Activated CD4-positive, CD25-positive, alpha-beta regulatory T cell treated with anti-CD3 and anti-CD28 coated beads, Interleukin-2, amount 50 U/mL, for 72 hours (primary cell): ENCODE data around the gene UPK2.

Experiments used
- DNase-seq: peaks from one replicate; pipeline ENCODE4 v3.0.0; 2021

Gene UPK2

DNA sequence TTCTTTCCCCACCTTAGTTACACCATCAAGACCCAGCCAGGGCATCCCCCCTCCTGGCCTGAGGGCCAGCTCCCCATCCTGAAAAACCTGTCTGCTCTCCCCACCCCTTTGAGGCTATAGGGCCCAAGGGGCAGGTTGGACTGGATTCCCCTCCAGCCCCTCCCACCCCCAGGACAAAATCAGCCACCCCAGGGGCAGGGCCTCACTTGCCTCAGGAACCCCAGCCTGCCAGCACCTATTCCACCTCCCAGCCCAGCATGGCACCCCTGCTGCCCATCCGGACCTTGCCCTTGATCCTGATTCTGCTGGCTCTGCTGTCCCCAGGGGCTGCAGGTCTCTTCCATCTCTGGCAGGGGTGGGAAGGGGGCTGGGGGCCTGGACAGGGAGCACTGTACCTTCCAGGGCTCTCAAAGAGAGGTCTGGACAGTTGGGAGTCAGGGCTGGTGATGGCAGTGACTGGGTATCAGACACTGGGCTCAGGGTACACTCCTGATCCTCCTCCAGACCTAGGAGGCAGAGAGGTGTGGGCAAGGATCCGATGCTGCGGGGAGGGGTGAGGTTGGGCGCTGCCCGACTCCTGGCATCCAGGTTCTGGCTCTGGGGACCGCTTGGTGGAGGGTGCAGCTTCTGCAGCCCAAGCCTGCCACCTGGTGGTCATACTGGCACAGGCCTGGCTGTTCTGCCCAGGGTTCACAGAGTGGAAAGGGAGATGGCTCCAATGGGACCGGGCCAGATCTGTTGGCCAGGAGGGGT, at the start of gene UPK2:
UPK2 (plus strand) TSS at position 205 of the 753 bp plus-strand sequence; CDS start at position 258, 53 bp downstream.
- DNase-seq, result peak; percentile 90

DNA sequence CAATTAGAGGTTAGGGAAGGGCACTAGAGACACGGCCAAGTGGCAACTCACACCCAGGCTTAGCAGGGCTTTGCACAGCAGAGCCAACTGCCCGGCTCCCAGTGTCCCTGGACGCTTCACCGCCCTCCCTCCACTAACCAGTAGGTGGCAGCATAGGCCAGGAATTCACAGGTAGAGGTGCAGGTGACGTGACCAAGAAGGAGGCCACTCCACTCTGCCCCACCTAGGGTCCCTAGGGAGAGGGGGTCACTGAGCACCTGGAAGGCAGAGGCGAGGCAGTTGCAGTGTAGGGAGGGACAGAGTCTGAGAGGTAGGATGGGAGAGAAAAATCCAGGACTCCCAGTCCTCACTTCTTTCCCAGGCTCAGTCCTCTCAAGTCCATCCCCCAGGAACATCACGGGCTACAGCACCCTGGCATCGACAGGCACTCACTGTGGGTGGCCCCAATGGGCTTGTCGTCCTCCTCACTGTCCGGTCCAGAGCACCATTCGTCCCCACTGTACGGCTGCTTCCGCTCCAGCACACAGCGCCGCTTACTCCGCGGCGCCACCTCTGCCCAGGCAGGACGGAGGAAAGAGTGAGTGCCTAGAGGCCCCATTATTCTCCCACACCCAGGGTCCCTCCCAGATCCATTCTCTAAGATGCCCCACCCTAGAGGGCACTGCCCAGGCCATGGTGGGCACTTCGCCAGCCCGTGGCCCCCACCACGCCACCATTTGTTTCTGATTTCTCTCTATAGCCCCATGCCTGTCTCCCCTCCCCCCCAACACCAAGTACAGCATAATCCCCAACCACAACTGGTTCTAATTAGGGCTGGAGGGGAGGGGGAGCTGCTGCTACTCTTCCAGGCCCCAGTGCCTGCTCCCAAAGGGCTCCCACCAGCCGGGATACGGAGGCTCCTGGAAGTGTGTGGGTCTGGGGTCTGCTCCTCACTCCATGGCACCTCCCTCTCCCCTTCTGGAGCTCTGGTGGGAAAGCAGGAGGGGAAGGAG, 48.8 kb upstream of the UPK2 start:
- peak; percentile 88 for DNase-seq

DNA sequence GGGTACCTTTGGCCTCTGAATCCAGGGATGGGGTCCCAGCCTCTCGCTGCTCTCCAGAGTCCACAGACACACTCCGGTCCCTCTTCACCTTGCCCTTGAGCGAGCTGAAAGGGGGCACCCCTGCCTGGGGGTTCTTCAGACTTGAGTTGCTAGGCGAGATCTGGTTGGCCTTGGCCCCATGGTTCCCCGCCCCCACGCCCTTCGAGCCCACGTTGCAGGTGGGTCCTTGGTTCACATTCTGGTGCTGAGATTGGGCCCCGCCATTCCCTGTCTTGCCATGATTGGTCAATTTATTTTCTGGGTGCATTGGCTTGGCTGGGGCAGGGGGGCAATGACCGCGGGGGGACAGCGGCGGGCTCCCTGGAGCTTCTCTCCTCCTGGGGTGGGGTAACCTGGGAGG, 47.8 kb upstream of the UPK2 start:
- no peak for DNase-seq

DNA sequence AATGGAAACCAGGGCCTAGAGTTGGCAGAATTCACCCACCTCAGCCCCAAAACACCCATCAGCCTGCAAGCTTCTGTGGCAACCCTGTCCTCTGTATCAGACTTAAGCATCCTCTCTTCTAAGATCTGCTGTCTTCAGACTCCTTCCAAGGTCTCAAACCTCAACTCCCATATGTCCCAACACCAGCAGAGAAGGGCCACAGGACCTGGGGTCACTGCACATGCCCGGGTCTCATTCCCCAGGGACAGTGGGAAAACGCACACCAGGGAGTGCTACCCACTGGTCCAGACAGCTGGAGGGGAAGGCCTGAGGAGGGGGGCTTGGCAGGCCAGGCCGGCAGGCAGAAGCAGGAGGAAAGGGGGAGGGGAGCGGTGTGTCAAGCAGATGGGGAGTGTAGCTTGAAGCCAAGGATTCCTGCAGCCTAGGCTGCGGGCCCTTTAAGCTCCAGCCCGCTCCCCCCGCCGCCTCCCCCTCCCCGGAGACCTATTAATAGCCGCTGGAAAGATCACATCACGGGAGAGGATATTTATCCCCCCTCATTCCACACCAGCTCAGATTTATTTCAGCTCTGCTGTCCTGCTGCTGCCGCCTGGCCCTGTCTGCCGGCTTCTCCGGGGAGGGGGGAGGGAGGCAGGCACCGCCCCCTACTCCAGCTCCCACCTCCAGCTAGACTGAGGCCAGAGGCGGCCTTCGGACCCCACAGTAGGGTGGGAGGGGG, 47.0 kb upstream of the UPK2 start:
- DNase-seq, result no peak

DNA sequence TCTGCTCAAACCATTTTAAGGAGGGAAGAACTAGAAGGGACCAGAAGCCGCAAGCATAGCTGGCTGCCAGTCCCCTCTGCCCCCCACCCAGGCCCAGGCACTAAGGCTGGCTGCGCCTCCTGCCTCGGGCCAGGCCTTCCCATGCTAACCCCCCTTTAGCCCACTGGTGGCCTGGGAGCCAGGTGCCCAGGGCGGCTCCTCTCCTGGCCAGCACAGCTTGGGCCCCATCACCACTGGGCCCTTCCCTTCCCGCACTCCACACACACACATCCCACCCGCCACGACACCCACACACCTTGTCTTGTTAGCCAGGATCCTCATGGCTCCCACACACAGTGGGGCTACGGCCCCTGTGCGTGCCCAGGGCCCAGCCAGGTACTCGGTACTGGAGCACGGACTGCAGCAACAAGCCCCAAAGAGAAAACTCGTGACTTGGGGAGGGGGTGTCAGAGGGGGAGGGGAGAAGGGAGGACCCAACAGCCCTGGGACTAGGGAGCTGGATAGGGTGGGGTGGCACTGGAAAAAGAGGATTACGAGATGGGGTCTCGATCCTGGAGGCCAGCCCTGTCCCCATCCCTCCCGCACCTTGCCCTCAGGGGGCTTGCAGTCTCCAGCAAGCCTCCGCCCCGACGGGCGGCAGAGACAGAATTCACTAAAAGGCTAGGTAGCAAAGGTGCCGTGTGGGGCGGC, 46.3 kb upstream of the UPK2 start:
- no peak for DNase-seq

DNA sequence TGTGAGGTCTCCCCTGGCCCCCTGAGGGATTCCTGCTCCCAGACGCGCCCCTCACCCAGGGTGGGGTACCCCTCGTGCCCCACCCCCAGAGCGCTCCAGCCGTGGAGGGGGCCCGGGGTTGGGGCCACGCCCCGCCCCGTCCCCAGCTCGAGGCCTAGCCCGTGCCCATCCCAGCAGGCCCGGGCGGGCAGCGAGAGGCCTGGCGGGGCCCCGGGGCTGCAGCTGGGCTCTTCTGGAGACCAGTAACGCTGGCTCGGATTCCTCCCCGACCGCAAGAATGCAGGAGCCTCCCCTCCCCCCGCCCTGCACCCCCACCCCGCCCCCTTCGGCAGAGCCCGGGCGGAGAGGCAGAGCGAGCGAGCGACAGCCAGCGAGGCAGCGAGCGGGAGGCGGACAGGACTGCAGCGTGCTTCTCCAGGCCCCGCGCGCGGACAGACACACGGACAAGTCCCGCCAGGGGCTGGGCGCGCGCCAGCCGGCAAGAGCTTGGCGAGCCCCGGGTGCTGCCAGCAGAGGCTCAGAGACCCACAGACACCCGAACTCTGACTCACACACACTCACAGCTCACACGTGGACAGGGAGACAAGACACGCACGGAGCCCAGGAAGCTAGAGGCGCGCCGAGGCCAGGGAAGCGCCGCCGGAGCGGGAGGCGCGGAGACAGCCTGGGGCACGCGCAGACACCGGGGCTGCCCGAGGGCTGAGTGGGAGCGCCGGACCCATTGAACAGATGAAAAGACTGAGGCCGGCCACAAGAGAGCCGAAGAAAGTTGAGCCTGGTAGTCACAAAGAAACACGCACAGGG, 45.6 kb upstream of the UPK2 start:
- no peak for DNase-seq

DNA sequence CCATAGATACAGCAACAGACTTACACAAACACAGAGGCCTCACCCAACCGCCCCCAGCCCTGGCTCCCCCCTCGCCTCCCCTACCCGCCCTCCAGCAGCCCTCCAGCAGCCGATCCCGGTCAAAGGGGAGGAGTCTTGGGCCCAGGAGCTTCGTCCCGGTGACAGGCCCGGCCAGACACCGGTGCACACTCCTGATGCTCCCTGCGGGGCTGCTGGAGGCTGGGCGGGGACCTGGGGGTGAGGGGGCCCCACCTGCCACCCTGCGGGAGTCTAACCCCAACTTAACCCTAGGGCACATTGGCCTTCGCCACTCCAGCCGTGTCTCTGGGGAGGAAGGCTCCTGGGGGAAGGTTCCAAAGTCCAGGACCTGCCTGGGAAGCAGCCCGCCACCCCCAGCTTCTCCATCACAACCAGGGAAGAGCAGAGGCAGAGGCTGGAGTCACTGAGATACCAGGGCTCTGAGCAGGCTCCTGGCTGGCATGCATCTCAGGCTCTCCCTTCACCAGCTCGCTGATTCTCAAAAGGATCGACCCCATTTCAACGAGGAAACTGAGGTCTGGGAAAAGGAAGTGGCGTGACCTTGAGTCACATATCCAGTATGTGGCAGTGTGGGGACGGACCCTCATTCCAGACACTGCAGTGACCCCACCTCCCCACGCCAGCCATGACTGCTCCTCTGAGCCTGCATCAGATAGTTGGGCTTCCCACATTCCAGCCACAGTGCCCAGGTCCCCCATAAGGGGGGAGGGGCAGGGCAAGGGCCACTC, 44.8 kb upstream of the UPK2 start:
- no peak for DNase-seq

DNA sequence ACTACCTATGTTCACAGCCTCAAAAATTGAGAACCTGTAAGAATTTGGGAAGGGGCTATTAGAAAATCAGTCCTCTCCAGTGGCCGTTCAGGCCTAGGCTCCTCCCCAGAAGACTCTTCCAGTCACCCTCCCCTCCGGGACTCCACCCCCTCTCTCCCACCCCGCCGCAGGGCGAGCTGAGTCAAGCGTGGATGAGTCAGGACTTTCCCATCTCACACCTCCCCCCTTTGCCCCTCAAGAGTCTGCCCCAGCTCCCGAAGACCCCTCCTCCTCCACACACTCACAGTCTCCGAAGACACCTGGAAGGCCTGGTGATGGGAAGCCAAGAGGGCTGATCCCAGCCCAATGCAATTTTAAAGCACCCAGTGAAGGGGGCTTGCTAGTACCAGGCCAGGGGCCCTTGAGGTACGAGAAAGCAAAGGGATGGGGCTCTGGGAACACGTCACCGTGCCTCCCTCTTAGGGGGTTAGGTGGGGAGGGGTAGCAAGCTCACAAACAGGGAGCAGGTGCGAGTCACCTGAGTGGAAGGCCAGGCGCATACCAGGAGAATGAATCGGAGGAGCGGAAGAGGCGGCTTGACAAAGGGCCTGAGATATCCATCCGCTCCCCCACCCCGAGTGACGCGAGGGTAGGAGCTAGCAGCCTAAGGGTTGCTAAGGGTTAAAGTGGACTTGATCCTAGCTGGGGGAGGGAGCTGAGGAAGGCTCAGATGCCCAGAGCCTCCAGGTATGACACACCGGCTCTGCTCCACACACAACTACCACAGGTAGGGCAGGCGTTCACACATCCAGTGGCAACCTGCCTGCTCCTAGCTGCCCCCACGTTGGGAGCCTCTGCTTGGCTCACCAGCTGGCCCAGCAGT, 44.0 kb upstream of the UPK2 start:
- DNase-seq, result peak; percentile 65

DNA sequence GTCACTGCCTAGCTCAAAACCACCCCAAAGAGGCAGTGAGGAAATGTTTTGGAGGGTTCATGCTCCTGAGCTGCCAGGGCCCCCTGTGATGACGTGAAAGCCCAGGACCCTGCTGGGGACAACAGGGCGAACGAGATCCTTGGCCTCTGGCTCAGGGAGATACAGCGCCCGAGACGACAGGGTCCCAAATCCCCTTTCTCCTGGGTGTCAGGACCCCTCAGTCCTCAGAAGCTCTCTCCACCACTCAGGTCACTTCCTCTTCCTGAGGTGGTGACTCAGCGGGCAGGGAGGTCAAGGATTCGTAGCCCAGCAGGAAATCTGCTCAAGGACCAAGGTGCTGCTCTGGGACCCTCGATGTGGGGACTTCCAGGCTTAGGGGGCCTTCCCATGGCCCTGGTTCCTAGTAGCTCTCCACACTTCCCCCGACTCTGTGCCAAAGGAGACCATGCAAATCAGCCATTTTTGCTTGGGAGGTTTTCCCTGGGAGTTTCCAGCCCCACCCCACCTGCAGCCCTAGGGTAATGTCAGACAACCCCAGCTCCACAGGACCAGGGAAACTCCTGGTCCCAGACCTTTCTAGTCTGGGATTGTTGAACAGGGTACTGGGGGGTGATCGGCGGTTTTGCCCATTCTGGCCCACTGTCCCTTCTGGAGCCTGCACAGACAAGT, 43.2 kb upstream of the UPK2 start:
- DNase-seq, result no peak

DNA sequence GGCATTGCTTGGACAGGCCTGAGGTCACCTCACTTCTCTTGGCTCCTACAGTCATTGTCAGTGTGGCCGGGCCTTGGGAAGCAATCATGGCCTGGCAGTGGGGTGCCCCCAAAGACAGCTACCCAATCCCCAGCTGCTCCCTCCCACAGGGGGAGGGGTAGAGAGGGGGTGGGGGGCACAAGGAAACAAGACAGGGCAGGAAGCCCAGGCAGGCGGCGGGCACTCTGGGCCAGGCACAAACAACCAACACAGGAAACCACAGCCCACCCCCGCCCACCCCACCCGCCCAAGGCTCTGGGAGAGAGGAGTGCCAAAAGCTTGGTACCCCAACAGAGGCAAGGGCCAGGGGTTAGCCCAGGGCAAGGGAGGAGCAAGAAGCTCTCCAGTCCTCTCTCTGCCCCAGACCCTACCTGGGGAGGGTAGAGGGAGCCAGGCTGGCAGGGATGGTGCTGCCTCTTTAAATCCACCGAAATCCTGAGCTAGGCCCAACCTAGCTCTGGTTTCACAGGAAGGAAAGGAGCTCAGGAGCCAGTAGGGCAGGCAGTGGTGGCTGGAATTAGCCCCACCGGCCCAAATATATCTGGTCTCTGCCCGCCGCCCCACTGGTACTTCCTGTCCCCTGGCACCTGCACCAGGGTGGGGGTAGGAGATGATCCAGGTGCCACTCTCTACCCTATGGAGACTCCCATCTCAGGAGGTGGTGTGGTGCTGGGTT, 42.5 kb upstream of the UPK2 start:
- DNase-seq, result no peak

DNA sequence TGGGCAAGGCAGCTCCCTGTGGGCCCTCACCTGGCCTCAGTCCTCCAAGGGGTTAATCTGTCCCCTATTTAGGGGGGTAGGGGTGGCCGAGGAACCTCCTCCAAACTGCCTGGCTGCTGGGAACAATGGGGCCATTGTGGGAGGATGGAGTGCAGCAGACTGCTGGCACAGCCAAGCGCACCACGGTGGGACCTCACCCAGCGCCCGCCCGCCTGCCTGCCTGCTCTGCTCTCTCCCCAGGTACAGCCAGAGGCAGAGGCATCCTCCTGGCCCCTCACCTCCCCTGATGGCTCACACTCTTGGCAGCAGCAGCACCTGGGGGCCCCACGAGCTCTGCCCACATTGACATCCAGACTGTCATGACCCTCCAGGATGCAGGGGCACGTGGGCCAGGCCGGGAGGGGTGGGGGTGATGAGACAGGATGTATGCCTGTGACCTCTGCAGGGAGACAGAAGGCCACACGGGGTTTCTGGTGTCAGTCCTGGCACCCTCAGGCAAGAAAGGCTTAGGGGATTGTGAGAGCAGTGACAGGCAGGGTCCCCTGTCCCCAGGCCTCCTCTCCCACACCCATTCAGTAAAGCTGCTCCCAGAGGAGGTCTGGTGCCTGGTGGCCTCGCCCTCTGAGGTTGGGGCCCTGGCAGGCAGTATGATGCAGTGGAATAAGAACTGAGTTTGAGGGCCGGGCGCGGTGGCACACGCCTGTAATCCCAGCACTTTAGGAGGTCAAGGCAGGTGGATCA, 41.8 kb upstream of the UPK2 start:
- peak; percentile 50 for DNase-seq

DNA sequence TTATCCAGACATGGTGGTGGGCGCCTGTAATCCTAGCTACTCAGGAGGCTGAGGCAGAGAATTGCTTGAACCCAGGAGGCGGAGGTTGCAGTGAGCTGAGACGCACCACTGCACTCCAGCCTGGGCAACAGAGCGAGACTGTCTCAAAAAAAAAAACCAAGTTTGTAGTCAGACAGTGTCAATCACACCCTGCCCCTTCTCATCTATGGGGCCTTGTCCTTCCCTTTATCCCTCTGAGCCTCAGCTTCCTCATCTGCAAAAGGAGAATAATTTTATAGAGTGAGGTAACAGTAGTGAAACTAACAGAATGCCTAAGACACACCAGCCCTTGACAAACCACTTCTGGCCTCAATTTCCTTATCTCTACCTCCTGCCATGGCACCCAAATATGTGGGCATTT, 41.1 kb upstream of the UPK2 start:
- no peak for DNase-seq

DNA sequence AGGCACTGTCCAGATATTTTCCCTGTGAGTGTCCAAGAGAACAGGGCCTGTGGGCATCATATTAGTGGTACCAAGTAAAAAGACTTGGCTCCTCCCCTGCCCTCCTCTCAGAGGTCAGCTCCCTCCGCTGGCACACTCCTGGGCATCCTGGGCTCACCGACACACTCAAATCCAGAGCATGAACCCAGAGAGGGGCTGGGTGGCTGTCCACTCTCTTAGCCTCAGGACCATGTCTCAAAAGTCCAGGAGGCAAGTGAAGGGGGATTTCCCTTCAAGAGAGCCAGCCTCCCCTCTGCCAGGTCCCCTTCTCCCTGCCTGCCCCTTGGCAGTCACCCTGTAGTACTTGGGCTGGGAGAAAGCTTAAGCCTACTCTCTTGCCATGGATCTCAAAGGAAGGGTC, 40.7 kb upstream of the UPK2 start:
- DNase-seq, result no peak

DNA sequence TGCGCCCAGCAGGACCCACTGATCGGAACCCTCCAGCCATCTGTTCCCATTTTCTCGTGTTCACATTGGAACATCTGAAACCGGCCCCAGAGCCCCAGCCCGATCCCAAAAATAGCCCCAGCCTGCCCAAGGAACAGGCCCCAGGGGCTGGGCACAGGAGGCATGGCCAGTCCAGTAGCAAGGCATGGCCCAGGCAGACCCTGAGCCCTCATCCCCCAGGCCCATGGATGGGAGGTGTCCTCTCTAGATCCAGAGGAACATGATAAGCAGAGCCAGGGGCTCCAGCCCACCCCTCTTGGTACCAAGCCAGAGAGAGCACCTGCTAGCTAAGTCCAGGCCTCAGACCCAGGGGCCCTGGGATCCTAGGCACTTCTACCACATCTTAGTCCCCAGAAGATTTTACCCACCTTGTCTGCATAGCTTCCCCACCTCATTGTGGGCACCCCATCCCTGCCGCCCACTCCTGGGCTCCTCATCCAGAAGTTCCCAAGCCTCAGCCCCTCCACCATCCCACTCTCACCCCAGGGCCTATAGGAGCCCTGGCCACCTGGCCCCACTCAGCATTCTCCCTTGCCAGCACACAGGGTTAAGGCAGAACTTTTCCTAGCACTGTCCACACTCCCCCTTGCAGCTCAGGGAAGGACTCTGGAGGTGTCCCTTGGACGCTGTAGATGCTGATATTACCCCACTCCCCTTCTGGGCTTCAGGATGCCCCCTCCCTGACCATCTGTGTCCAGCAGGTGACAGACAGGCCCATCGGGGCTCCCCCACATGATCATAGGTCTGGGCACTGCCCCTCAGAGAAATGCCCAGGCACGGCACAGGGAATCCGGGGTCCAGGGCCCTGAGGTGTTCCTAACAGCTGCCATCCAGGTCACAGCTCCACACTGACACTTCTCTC, 39.9 kb upstream of the UPK2 start:
- DNase-seq, result no peak

DNA sequence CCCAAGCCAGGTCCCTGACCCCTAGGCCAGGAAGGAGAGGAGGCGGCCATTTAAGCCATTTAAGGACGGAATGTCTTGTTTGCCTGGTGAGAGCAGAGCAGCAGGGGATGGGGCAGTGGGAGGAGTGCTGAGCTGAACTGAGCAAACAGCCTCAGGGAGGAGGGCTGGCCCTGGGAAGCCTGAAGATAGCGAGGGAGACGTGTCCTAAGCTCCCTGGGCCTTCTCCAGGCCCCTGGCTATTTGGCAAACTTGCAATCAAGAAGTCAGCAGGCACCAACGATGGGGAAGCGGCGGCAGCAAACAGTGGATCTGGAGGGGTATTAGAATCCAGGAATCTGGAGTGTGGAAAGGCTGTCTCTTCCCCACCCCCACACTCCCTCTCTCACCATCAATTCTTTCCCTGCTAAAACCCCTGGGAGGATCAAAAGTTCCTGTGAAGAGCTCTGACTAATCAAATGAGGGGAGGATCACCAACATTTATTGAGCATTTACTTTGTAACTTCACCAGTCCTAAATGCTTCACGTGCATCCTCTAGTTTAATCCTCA, 39.2 kb upstream of the UPK2 start:
- DNase-seq, result no peak

DNA sequence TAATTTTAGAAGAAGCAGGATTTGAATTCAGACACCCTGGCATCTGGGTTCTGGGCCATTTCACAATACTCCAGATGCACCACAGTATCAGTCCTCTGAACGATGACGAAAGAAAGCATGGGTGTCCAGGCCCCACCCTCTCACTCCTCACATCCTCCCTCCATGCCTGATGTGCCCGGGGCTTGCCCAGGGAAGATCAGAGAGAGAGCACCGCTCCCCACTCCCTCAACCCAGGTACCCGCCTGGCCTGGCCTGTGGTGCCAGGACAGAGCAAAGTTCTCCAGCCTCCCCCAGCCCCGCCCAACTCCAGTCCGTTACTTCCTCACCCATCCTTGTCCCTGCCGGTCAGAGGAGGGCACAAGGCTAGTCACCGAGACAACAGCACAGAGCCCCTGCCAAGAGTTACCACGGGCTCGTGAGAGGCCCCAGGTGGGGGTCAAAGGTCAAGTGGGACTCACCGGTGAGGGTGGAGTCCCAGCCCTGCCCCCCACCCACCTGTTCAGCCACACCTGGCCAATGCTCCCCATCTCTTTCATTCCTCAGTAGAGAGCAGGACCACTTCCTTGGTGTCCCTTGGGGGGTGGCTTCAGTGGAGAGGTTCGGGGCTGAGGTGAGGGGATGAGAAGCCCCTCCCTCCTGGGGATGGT, 38.5 kb upstream of the UPK2 start:
- no peak for DNase-seq
